Stimulated activated CD4-positive, alpha-beta T cell treated with anti-CD3 and anti-CD28 coated beads, Interleukin-1b, Interleukin-23, amount 100 ng/mL, for 1 hour (primary cell): ENCODE data around the gene SRRT.
A peak's percentile ranks its signal among the peaks of the same experiment; 100 is the strongest.

ENCODE experiments used
- DNase-seq, 2 donors: peaks; one replicate each; pipeline ENCODE4 v3.0.0-alpha.2; 2020; ENCODE audit warnings: low read depth in 2 of 2

Gene SRRT, protein sequence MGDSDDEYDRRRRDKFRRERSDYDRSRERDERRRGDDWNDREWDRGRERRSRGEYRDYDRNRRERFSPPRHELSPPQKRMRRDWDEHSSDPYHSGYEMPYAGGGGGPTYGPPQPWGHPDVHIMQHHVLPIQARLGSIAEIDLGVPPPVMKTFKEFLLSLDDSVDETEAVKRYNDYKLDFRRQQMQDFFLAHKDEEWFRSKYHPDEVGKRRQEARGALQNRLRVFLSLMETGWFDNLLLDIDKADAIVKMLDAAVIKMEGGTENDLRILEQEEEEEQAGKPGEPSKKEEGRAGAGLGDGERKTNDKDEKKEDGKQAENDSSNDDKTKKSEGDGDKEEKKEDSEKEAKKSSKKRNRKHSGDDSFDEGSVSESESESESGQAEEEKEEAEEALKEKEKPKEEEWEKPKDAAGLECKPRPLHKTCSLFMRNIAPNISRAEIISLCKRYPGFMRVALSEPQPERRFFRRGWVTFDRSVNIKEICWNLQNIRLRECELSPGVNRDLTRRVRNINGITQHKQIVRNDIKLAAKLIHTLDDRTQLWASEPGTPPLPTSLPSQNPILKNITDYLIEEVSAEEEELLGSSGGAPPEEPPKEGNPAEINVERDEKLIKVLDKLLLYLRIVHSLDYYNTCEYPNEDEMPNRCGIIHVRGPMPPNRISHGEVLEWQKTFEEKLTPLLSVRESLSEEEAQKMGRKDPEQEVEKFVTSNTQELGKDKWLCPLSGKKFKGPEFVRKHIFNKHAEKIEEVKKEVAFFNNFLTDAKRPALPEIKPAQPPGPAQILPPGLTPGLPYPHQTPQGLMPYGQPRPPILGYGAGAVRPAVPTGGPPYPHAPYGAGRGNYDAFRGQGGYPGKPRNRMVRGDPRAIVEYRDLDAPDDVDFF

DNA sequence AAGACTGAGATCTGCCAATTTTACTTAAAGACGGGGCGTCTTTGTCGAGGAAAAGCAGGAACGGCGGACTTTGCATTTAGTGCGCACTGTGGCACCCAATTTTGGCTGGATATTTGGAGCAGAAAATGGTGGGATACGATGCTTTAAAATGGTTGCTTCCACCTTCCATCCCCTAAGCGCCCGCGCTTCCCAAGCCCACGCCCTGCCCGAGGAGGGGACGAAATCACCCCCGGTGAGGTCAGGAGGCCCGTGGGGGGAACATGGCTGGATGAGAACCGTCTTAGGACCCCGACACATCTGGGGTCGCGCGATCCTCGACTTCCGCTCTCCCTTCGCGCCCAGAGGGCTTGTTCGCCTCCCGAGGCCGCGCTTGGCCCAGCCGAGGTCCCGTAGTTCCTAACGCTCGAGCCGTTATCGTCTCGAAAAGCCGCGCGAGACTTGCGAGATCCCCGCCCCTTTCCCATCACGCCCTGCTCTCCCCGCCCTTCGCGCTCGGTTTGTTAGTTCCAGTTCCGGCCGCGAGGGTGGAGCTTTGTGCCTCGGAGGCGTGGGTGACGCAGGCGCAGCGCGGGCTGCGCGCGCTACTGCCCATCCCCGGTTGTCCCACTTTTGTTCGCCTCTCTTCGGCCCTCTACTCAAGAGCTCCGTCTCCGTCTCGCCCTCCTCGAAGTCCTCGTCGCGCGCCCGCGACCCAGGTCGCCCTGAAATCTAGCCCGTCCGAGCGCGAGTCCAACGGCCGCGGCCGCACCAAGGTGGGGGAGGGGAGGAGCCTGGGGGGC lies at the start of gene SRRT:
TSS of gene SRRT (plus strand) at position 527 of the 779 bp plus-strand sequence. CDS start 488 bp downstream, outside the sequence.
- peak; percentile 93 to 96 for DNase-seq

DNA sequence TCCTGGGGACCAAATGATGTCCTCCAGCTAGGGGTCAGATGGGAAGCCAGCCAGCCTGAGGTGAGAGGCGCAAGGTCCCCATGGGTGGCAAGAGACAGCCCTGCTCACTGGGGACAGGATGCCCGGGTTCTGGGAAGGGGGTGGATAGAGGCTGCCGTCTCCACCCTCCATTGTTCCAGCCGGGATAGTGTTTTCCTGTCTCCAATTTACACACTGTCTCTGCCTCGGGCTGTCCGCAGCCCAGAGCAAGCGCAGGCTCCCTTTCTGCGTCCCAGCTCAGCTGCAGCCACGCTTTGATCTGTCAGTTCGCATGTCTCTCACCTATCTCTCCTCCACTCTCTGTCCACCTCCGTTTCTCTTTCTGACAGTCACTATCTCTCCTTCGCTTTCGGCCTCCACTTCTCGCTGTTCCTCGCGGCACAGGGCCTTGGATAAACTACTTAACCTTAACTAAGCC lies 49.7 kb upstream of the SRRT start:
- DNase-seq = no peak

DNA sequence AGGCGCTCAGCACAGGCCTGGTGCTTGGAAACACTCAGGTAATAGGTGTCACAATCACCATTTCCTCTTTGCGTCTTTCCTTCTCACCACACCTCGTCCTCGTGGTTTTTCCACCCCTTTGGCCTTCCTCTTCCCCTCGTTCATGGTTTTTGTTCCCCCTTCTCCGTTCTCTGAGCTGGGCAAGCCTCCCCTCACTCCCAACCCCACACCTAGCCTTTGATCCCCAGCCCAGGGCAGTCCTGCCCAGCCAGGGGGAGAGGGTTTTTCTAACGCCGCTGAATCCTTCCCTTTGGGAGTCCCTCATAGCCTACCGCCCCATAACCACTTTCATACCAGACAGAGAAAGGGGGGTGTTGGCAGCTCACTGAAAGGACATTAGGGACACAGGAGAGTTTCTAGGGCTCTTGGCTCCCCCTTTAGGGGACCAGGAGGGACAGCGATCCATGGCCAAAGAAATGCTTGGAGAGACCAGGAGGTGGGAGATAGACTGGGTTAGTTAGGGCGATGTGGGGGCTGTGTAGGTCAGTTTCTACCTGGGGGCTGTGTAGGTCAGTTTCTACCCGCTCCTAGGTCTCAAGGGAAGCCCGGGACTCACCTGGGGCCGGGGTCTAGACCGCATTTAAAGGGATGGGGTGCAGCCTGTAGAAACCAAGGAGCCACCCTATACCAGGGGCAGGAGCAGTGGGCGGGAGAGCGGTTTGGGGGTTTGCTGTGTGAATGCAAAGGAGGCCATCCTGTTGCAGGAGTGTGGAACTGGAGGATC lies 49.0 kb upstream of the SRRT start:
- no peak for DNase-seq

DNA sequence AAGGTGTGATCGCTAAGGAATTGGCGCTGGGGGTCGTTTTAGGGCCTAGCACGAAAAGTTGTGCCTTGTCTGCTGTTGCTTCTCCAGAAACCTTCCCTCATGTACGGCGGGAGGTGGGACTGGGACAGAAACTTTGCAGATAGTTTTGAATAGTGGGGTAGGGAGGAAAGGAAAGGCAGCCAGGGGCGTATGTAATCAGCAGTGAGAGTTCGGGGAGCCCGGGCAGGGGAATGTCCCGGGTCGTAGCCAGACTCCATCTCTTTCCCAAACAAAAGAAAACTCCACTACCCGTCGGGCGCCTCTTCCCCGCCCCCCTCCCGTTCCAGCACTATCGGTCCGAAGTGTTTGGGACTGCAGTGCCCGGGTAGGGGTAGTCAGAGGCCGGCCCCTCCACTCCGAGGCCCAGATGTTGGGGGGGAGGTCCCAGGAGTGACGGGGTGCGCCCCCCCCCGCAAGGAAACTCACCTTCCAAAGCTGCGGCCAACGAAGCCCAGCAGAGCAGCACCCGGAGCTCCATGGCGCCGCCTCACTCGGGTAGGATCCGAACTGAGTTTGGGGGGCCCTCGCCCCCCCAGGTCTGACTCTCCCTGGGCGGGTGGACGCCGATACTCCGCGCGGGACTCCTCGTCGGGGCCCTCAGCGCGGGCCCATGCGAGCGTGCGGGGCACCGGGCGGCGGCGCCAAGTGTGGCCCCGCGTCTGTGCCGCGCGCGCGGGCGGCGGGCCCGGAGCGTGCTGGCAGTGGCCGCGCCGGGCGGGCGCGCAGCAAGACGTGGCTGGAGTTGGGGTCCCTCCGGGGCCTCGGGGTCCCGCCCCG lies 48.2 kb upstream of the SRRT start:
- no peak for DNase-seq

DNA sequence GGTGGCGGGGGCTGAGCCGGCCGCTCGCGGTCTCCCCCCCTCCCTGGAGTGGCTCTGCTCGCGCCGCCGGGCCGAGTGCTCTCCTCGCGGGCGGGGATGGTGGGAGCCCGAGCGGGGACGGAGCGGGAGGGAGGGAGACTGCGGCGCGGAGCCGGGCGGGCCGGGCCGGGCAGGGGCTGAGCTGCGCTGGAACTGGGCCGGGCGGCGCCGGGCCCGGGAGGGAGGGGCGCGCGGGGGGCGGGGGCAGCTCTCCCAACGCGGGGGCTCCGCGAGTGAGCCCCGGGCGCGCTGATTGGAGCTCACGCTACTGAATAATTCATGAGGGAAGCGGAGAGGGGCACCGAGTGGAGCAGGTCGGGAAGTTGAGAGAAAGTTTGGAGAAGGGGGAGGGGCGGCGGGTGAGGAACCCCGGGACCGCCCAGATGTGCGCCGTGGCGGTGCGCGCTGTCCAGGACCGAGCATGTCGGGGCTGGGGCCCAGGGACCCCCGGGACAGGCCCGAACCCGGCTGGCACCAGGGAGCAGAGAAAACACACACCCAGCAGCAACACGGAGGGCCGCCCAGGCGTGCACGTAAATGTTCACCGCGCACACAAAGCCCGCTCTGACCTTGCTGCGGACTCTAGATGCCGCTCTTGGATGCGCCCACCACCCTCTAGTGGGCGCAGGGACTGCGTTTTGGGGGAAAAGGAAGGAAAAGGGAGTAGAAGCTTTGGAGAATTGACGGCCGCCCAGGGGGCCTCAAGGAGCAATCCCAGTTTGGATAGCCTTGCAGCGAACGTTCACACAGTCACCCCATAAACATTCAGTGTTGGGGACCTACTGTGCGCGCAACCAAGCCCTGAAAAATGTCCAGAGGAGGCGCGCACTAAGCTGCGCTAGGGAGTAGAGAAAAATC lies 47.3 kb upstream of the SRRT start, which contains the start of gene EPHB4:
TSS of gene EPHB4 (minus strand) at position 194 of the 897 bp plus-strand sequence. CDS start 493 bp downstream, outside the sequence.
- no peak for DNase-seq

DNA sequence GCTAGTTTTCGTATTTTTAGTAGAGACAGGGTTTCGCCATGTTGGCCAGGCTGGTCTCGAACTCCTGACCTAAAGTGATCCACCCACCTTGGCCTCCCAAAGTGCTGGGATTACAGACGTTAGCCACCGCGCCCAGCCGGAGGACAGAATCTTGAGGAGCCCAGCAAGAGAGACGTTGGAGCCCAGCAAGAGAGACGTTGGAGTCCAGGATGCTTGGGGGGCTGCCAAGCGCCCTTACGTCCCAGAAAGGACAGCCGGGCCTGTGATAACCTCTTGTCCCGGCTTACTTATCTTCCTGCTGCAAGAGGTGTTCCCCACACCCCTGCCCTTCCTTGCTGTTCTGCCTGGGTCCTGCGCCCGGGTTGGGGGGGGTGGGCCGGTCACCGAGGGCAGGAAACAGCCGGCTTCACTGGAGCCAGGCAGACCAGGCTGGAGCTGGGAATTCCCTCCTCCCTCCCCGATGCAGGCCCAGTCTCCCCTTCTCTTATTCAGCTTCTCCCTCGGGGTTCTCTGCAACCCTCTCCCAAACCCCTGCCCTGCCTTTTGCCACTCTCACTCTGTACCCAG lies 45.7 kb upstream of the SRRT start:
- no peak for DNase-seq

DNA sequence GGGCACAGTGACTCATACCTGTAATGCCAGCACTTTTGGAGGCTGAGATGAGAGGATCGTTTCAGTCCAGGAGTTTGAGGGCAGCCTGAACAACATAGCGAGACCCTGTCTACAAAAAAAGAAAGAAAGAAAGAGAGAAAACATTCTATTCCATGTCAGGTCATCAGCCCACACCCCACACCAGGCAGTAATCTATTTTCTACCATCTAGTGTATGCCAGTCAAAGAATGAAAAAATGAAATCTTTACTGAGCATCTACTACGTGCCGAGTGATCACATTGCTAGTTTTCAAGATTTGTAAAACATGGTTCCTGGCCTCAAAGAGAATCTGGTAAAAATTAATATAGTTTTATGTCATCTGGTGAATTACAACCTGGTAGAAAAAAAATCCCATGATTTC lies 44.5 kb upstream of the SRRT start:
- DNase-seq = no peak

DNA sequence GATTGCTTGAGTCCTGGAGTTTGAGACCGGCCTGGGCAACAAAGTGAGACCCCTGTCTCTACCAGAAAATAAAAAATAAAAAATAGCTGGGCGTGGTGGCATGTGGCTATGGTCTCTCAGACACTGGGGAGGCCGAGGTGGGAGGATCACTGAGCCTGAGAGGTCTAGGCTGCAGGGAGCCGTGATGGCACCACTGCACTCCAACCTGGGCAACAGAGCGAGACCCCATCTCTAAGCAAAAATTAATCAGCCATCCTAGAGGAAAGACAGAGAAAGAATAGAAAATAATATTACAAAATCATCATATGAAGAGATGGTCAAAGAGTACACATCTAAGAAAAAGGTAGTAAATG lies 42.6 kb upstream of the SRRT start:
- DNase-seq = no peak

DNA sequence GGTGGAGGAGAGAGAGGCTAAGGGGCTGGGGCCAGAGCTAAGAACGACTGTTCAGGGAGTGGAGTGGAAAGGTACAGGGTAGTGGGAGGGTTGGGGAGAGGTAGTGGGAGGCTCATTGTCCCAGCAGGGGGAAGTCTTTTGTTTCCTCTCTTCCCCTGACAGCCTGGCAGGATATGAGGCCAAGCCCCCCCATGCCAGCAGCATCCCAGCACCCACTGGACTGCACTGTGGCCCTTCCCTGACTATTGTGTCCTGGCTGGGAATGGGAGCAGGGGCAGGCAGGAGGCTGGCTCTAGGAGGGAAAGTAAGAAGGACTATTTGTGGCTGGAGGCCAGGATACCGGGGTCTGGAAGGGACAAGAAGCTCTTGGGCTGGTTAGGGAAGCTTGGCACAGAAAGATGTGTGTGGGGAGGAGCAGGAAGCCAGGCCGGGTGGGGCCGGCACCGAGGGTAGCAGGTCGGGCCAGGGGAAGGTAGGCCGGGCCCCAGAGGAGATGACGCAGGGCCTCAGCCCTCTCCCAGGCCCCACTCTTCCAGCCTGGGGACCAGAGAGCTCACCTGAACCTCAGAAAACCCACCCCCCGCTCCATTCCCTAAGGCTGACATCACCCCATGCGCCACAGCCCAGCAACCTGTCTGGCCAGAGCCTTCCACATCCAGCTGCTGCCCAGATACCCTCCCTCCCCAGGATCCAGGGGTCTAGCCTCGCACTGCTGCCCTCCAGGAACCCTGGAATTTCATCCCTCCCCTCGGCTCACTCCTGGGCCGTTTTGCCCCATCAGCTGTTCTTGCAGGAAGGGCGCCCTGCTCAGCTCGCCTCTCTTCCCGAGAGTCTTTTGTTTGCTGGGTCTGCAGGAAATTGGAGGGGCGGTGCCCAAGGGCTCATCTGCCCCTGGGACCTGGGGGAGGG lies 38.7 kb upstream of the SRRT start:
- no peak for DNase-seq

DNA sequence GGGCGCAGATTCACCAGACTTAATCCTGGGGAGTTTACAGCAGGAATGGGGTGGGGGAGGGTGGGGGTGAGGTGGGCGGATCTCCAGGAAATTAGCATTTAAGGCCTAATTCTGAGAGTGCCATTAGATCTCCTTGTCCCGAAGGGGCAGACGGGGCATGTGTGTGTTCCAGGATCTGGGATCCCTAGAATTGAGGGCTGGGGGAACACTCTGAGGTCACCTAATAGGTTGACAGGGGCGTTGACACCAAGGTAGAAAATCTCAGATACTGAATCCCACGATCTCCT lies 38.1 kb upstream of the SRRT start:
- no peak for DNase-seq

DNA sequence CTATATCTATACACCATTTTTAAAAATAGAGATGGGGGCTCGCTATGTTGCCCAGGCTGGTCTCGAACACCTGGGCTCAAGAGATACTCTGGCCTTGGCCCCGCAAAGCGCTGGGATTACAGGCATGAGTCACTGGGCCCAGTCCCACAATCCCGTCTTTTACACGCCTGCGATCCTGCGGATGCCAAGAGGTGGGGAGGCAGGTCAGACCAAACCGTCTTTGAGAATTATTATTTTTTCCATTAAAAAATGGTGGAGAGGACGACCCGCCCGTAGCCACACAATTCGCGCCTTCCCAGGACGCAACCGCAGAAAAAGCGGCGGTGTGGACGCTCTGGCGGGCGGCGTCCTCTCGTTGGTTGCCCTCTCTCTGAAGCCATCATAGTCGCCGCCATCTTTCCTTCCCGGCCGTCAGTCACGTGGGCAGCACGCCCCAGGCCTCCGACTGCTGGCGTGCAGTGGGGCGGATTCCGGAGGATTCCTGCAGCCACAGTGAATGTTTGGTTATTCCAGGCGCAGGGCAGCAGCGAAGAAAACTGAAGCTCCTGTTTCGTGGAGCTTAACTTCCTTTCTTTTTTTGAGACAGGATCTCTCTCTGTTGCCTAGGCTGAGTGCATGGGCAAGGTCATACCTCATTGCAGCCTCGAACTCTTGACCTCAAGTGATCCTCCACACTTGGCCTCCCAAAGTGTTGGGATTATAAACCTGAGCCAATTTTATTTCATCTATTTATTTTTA lies 37.6 kb upstream of the SRRT start:
- DNase-seq = peak; percentile 42 to 53

DNA sequence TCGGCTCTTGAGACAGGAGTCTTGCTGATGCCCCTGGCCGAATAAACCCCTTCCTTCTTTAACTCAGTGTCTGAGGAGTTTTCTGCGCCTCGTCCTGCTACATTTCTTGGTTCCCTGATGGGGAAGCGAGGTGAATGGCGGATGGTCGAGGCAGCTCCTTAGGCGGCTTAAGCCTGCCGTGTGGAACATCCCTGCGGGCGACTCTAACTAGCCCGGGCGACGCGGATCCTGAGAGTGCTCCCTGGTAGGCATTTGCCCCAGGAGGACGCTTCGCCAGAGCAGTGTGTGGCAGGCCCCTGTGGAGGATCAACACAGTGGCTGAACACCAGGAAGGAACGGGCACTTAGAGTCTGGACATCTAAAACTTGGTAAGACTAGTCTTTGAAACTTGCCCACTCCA lies 35.5 kb upstream of the SRRT start:
- no peak for DNase-seq

DNA sequence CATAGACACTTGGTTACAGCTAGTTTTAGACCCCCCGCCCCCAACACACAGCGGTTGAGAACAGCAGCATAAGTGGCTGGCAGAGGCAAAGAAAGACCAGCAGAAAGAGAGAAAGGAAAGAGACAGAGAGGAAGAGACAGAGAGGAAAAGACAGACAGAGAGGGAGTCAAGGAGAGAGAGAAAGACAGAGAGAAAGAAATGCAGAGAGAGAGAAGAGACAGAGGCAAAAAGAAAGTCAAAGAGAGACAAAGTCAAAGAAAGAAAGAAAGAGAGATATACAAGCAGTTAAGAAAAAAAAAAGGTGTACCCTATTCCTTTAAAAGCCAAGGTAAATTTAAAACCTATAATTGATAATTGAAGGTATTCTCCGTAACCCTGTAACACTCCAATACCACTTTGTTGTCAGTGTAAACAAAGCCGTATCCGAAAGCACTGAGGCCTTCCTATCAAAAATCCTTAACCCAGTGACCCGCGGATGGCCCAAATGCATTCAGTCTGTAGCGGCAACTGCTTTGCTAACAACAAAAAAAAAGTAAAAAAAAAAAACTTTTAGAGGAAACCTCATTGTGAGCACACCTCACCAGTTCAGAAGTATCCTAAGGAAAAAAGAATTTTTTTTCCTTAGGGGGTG lies 34.3 kb upstream of the SRRT start:
- DNase-seq = no peak

DNA sequence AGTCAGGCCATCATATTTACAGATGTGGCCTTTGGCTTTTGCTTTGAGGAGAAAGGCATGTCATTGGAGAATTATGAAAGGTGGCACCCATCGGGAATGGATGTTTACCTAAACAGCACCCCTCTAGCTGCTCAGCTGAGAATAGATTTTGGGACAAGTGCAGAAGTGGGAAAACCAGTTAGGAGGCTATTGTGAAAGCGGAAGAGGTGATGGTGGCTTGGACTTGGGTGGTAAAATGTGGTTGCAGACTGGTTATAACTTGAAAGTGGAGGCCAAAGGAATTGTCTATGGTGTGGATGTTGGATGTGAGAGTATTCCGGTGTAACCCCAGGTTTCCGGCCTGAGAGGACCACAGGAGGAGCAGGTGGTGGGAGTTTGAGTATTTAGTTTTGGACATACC lies 27.5 kb upstream of the SRRT start:
- no peak for DNase-seq

DNA sequence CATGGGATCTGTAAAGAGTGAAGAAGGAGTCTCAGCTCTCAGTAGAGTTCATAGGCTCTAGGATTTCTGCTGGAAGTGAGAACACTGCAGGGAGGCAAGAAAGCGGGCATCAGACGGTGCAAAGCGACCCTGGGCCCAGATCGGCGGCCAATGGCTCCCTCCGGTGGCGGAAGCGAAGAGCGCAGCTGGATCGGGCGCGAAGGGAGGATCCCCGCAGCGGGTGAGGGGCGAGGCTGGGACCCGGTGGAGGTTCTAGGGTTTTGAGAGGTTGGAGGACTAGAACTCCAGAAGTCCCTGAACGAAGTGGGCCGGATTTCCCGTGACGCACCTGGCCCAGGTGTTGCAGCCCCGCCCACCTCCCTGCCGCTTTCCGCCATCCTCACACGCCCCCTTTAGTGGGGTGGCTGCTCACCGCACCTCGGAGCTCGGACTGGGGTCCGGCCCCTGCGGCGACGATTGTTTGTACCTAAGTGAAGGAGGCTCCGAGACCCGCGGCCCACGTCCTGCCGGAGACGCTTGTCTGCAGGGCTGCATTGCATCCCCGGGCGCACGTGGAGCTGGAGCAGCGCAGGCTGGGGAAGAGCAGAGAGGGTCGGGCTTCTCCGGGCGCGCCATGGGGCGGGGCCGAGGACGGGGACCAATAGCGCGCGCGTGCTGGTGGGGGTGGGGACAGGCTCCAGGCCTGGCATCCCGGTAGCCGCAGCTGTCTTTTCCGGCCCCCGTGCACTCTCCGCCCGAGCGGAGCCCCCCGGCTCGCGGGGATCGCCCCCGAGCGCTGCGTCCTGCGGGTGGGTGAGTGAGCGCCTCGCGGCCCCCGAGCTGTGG lies 22.6 kb upstream of the SRRT start, which contains the start of gene SLC12A9:
TSS of gene SLC12A9 (plus strand) at position 666 of the 825 bp plus-strand sequence. CDS start 1,485 bp downstream, outside the sequence.
- peak; percentile 49 to 71 for DNase-seq
